H9 (cell line): Measurements from ENCODE around the gene CTAGE1. TPM values are rescaled to one million over a fixed set of nuclear protein-coding genes. Genes with fewer than 3 reads are reported as not detected.

Source experiments
- DNase-seq: peaks from one replicate; pipeline ENCODE4 v3.0.0-alpha.2; 2017
- H2AFZ ChIP-seq: one replicate; pipeline ENCODE4 v1.6.1; 2013; ENCODE audit warnings: mild to moderate bottlenecking, low read length, control low read depth, moderate library complexity
- H2AK5ac ChIP-seq: 2 replicates; pipeline ENCODE4 v1.6.1; 2013; ENCODE audit warnings: low read length, control low read depth, mixed read lengths; ENCODE audit not compliant: insufficient read length
- H2BK120ac ChIP-seq: one replicate; pipeline ENCODE4 v1.6.1; 2013; ENCODE audit warnings: low read depth, mild to moderate bottlenecking, low read length, control low read depth, inconsistent platforms; ENCODE audit not compliant: poor library complexity, severe bottlenecking
- H2BK12ac ChIP-seq: 2 replicates; pipeline ENCODE4 v1.6.1; 2013; ENCODE audit warnings: low read length, control low read depth, mixed read lengths, low read depth; ENCODE audit not compliant: insufficient read length
- H2BK15ac ChIP-seq: 2 replicates; pipeline ENCODE4 v1.6.1; 2013; ENCODE audit warnings: low read depth, low read length, control low read depth
- H2BK20ac ChIP-seq: one replicate; pipeline ENCODE4 v1.6.1; 2013; ENCODE audit warnings: low read depth, mild to moderate bottlenecking, low read length, control low read depth, inconsistent platforms; ENCODE audit not compliant: poor library complexity, severe bottlenecking
- H2BK5ac ChIP-seq: 2 replicates; pipeline ENCODE4 v1.6.1; 2013; ENCODE audit warnings: low read length, control low read depth, mixed read lengths; ENCODE audit not compliant: insufficient read length
- H3K14ac ChIP-seq: 2 replicates; pipeline ENCODE4 v1.6.1; 2013; ENCODE audit warnings: low read length, control low read depth; ENCODE audit not compliant: insufficient read depth
- H3K18ac ChIP-seq: 2 replicates; pipeline ENCODE4 v1.6.1; 2013; ENCODE audit warnings: low read depth, mild to moderate bottlenecking, mixed read lengths, low read length, control low read depth; ENCODE audit not compliant: insufficient read length
- H3K23ac ChIP-seq: 2 replicates; pipeline ENCODE4 v1.6.1; 2013; ENCODE audit warnings: low read length, control low read depth, mixed read lengths, low read depth; ENCODE audit not compliant: insufficient read length
- H3K23me2 ChIP-seq: 2 replicates; pipeline ENCODE4 v1.6.1; 2013; ENCODE audit warnings: low read depth, mild to moderate bottlenecking, mixed read lengths, low read length, control low read depth; ENCODE audit not compliant: insufficient read length, poor library complexity, severe bottlenecking
- H3K27ac ChIP-seq: 2 replicates; pipeline ENCODE4 v1.5.1; 2013; ENCODE audit warnings: low read length, control low read depth, mixed read lengths, low read depth; ENCODE audit not compliant: insufficient read length
- H3K27me3 ChIP-seq: 2 replicates; pipeline ENCODE4 v1.6.1; 2013; ENCODE audit warnings: low read length, control low read depth, inconsistent platforms; ENCODE audit not compliant: insufficient read depth
- H3K4ac ChIP-seq: 2 replicates; pipeline ENCODE4 v1.6.1; 2013; ENCODE audit warnings: low read depth, mild to moderate bottlenecking, control low read depth, inconsistent platforms, low read length, moderate library complexity
- H3K4me1 ChIP-seq: 2 replicates; pipeline ENCODE4 v1.6.1; 2013; ENCODE audit warnings: low read length, control low read depth, inconsistent platforms; ENCODE audit not compliant: insufficient read depth
- H3K4me2 ChIP-seq: 2 replicates; pipeline ENCODE4 v1.6.1; 2013; ENCODE audit warnings: low read length, control low read depth, mixed read lengths; ENCODE audit not compliant: insufficient read length, insufficient read depth
- H3K56ac ChIP-seq: 2 replicates; pipeline ENCODE4 v1.6.1; 2013; ENCODE audit warnings: low read depth, mild to moderate bottlenecking, mixed read lengths, low read length, control low read depth; ENCODE audit not compliant: insufficient read length
- H3K79me1 ChIP-seq: 2 replicates; pipeline ENCODE4 v1.6.1; 2013; ENCODE audit warnings: low read depth, mild to moderate bottlenecking, moderate library complexity, low read length, control low read depth, inconsistent platforms; ENCODE audit not compliant: insufficient read depth, poor library complexity, severe bottlenecking
- H3K79me2 ChIP-seq: 2 replicates; pipeline ENCODE4 v1.6.1; 2013; ENCODE audit warnings: low read length, control low read depth, inconsistent platforms; ENCODE audit not compliant: insufficient read depth
- H3K9ac ChIP-seq: 2 replicates; pipeline ENCODE4 v1.6.1; 2013; ENCODE audit warnings: low read length, control low read depth, mixed read lengths; ENCODE audit not compliant: insufficient read length; ENCODE audit errors: extremely low read depth
- H3K9me3 ChIP-seq: one replicate; pipeline ENCODE4 v1.6.1; 2013; ENCODE audit warnings: low read depth, low read length, inconsistent platforms; ENCODE audit not compliant: control insufficient read depth
- H3T11ph ChIP-seq: one replicate; pipeline ENCODE4 v1.6.1; 2013; ENCODE audit warnings: mild to moderate bottlenecking, low read length, control low read depth, inconsistent platforms
- H4K20me1 ChIP-seq: one replicate; pipeline ENCODE4 v1.6.1; 2013; ENCODE audit not compliant: control insufficient read depth, insufficient read length, insufficient read depth
- H4K5ac ChIP-seq: 2 replicates; pipeline ENCODE4 v1.6.1; 2013; ENCODE audit warnings: low read depth, mild to moderate bottlenecking, mixed read lengths, low read length, control low read depth; ENCODE audit not compliant: insufficient read length
- H4K8ac ChIP-seq: replicated peaks from 2 replicates; pipeline ENCODE4 v1.6.1; 2013; ENCODE audit warnings: low read length, control low read depth, mixed read lengths, low read depth; ENCODE audit not compliant: insufficient read length
- H4K91ac ChIP-seq: 2 replicates; pipeline ENCODE4 v1.6.1; 2013; ENCODE audit warnings: low read depth, mild to moderate bottlenecking, moderate library complexity, mixed read lengths, low read length, control low read depth; ENCODE audit not compliant: insufficient read length
- H3K27ac Mint-ChIP-seq, 3 experiments: 2 replicates in 2 of 3; 3 replicates in 1 of 3; pipeline ENCODE4 v1.8.0; 2020 to 2021; ENCODE audit warnings: mixed read lengths in 3 of 3, mild to moderate bottlenecking in 1 of 3, moderate library complexity in 1 of 3
- H3K27me3 Mint-ChIP-seq: 2 replicates; pipeline ENCODE4 v1.8.0; 2021; ENCODE audit warnings: low read depth, mild to moderate bottlenecking, moderate library complexity, mixed read lengths
- H3K36me3 Mint-ChIP-seq, 3 experiments: 2 replicates in 2 of 3; 3 replicates in 1 of 3; pipeline ENCODE4 v1.8.0; 2020 to 2021; ENCODE audit warnings: low read depth in 3 of 3, mixed read lengths in 3 of 3; ENCODE audit not compliant: insufficient read depth in 1 of 3
- H3K4me1 Mint-ChIP-seq, 2 experiments: 2 replicates each; pipeline ENCODE4 v1.8.0; 2020; ENCODE audit warnings: mixed read lengths in 2 of 2
- H3K4me3 Mint-ChIP-seq, 2 experiments: 2 replicates in 1 of 2; 3 replicates in 1 of 2; pipeline ENCODE4 v1.8.0; 2020 to 2021; ENCODE audit warnings: mild to moderate bottlenecking in 2 of 2, mixed read lengths in 2 of 2, moderate library complexity in 1 of 2
- H3K9me3 Mint-ChIP-seq, 2 experiments: 2 replicates in 1 of 2; 3 replicates in 1 of 2; pipeline ENCODE4 v1.8.0; 2020; ENCODE audit warnings: mild to moderate bottlenecking in 2 of 2, mixed read lengths in 2 of 2, moderate library complexity in 1 of 2
- WGBS: extraction: QIAGEN DNeasy Blood & Tissue Kit; methylation state at CpG from one replicate; pipeline ENCODE4 v1.1.7; 2013; ENCODE audit warnings: missing lambda C conversion rate, low lambda C conversion rate, mixed read lengths; ENCODE audit not compliant: insufficient read length; ENCODE audit errors: extremely low coverage; 5-methylcytosine and 5-hydroxymethylcytosine counted together
- total RNA-seq: library from RNA; stranded (reverse); gene quantifications from 2 replicates; pipeline ENCODE4 v1.2.1, GENCODE V29; 2021
- TF ChIP-seq, protein P1 (sequence below): fragments of 200-600 bp; sonication (generic); conservative IDR thresholded peaks from 3 replicates; pipeline ENCODE4 v1.8.0; 2021; ENCODE audit warnings: antibody characterized with exemption, mild to moderate bottlenecking

Gene CTAGE1
- total RNA-seq, 1 experiment from 2014 or later, result not detected

DNA sequence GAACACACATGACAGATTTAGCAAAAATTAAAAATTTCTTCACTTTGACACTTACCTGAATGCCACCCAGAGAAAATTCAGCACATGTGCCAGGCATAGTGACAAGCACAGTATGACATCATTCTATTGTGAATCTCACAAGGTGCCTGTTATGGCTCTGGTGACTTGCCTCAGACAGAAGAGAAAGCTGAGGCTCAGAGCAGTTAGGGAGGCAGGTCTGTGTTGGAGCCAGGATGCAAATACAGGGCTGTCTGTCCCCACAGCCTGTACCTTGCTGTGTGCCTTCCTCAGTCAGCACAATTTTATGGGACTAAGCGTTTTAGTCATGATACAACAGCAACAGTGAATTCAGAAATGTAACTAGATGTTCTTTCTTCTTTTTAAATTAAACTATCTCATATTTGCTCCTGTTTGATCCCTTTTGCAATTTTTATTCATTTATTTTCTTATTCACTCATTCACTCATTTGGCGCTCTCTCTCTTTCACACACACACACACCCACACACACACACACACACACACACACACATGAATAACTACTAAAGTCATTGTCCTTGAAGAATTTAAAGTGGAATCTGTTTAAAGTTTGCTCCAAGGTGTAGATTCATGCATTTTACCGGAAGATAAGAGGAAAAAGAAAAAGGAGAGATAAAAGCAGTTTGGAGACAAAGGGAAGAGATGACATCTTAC lies 37.9 kb upstream of the CTAGE1 start:
- peaks cover 8% of the 10 kb centered on the region in 2 experiments for H3K9me3 Mint-ChIP-seq
- Histone ChIP-seq H3K27me3 (no peaks in the 10 kb centered on the region; the same call in 1 of the 2 replicates), H3K23me2 (peaks cover 3% of the 10 kb centered on the region), H2BK120ac (no peak overlapping the region), H2BK20ac (no peak overlapping the region), H3K4me2 (no peak overlapping the region), H4K8ac (no peak overlapping the region), H3K9ac (no peak overlapping the region), H3T11ph (no peak overlapping the region), H3K14ac (no peak overlapping the region), H3K4me1 (no peaks in the 10 kb centered on the region; the same call in 1 of the 2 replicates), H4K91ac (no peak overlapping the region), H3K79me1 (no peaks in the 10 kb centered on the region), H2AFZ (no peak overlapping the region), H4K20me1 (no peaks in the 10 kb centered on the region), H3K79me2 (no peaks in the 10 kb centered on the region), H2AK5ac (no peak overlapping the region), H2BK12ac (no peak overlapping the region), H3K27ac (no peak overlapping the region), H4K5ac (no peak overlapping the region), H3K18ac (no peak overlapping the region), H3K4ac (no peak overlapping the region), H2BK15ac (no peak overlapping the region), H3K9me3 (no peaks in the 10 kb centered on the region), H3K56ac (no peak overlapping the region), H2BK5ac (no peak overlapping the region), H3K23ac (no peak overlapping the region)
- no peak overlapping the region for H3K27ac Mint-ChIP-seq
- peaks cover 0 to 6% (median 0%) of the 10 kb centered on the region in 3 experiments; a peak in 1 of 7 replicates for H3K36me3 Mint-ChIP-seq
- H3K4me3 Mint-ChIP-seq, result no peak overlapping the region
- WGBS, result 100% methylated on average over 1 of the region's 3 CpGs
- TF ChIP-seq, protein P1, sequence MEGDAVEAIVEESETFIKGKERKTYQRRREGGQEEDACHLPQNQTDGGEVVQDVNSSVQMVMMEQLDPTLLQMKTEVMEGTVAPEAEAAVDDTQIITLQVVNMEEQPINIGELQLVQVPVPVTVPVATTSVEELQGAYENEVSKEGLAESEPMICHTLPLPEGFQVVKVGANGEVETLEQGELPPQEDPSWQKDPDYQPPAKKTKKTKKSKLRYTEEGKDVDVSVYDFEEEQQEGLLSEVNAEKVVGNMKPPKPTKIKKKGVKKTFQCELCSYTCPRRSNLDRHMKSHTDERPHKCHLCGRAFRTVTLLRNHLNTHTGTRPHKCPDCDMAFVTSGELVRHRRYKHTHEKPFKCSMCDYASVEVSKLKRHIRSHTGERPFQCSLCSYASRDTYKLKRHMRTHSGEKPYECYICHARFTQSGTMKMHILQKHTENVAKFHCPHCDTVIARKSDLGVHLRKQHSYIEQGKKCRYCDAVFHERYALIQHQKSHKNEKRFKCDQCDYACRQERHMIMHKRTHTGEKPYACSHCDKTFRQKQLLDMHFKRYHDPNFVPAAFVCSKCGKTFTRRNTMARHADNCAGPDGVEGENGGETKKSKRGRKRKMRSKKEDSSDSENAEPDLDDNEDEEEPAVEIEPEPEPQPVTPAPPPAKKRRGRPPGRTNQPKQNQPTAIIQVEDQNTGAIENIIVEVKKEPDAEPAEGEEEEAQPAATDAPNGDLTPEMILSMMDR, result no peak
- DNase-seq, result no peak
- peaks cover 3% of the 10 kb centered on the region; the same call in 1 of the 2 replicates for H3K27me3 Mint-ChIP-seq
- H3K4me1 Mint-ChIP-seq, result peaks cover 15 to 34% of the 10 kb centered on the region in 2 experiments
